Endothelial cell of umbilical vein (primary cell): ENCODE data around the gene CNTROB. TPM values are rescaled to one million over a fixed set of nuclear protein-coding genes. Genes with fewer than 3 reads are reported as not detected.
A peak's percentile ranks its signal among the peaks of the same experiment; 100 is the strongest.

Experiments
- BruUV-seq: library from RNA; stranded (reverse); fragments of 400-500 nt; replicated peaks from 2 replicates; lab custom pipeline; 2021; lab: Mats Ljungman, UMichigan
- CTCF ChIA-PET: fragments of 300-600, 350-600 bp; sonication (Branson Sonifier 250); formaldehyde crosslinking; loops from one replicate; lab custom pipeline; 2021; ENCODE audit warnings: antibody characterized with exemption, inconsistent platforms; lab: Charles Lee
- POLR2A ChIA-PET: fragments of 300-600, 350-600 bp; sonication (Branson Sonifier 250); formaldehyde crosslinking; loops from one replicate; lab custom pipeline; 2021; ENCODE audit warnings: antibody characterized with exemption, inconsistent platforms; lab: Charles Lee
- DNase-seq: peaks from one replicate; pipeline ENCODE4 v3.0.0-alpha.2; 2011; ENCODE audit warnings: low read depth, low spot score
- FAIRE-seq: peaks from 2 replicates; lab custom pipeline; 2011; peaks lifted over from hg19 to GRCh38; lab: Jason Lieb, UNC
- H2AFZ ChIP-seq: 2 replicates; pipeline ENCODE4 v1.6.0; 2012; ENCODE audit warnings: low read depth, low read length, control low read depth, inconsistent platforms
- H3K27ac ChIP-seq: 2 replicates; pipeline ENCODE4 v1.5.1; 2011; ENCODE audit warnings: low read depth, mild to moderate bottlenecking, control low read depth, low read length, moderate library complexity; ENCODE audit not compliant: insufficient read depth
- H3K27me3 ChIP-seq, 2 experiments: 2 replicates each; pipeline versions ENCODE4 v1.6.0 to v1.6.1; 2011; ENCODE audit warnings: low read length in 2 of 2, mixed read lengths in 1 of 2; ENCODE audit not compliant: control insufficient read depth in 2 of 2, insufficient read depth in 2 of 2
- H3K36me3 ChIP-seq, 2 experiments: 2 replicates in 1 of 2; 3 replicates in 1 of 2; pipeline ENCODE4 v1.5.1; 2011; ENCODE audit warnings: low read length in 2 of 2, mild to moderate bottlenecking in 1 of 2, moderate library complexity in 1 of 2; ENCODE audit not compliant: control insufficient read depth in 2 of 2, insufficient read depth in 2 of 2; ENCODE audit errors: extremely low read depth in 1 of 2
- H3K4me1 ChIP-seq: 3 replicates; pipeline ENCODE4 v1.5.1; 2011; ENCODE audit warnings: mild to moderate bottlenecking, low read length; ENCODE audit not compliant: control insufficient read depth, insufficient read depth; ENCODE audit errors: extremely low read depth
- H3K4me2 ChIP-seq: 2 replicates; pipeline ENCODE4 v1.6.1; 2011; ENCODE audit warnings: low read length, control low read depth, mixed read lengths; ENCODE audit not compliant: insufficient read depth
- H3K4me3 ChIP-seq, 3 experiments: fragments of 200-600 bp in 1 of 3; sonication (generic), shearing (Covaris generic) in 1 of 3; replicated peaks in 1 of 3; 2 replicates each; pipeline ENCODE4 v1.5.1; 2011 to 2016; ENCODE audit warnings: control low read depth in 3 of 3, low read length in 3 of 3, mild to moderate bottlenecking in 2 of 3, inconsistent platforms in 1 of 3, low read depth in 1 of 3, moderate library complexity in 1 of 3; ENCODE audit not compliant: insufficient read depth in 1 of 3
- H3K79me2 ChIP-seq: 2 replicates; pipeline ENCODE4 v1.6.0; 2012; ENCODE audit warnings: low read length, inconsistent platforms; ENCODE audit not compliant: control insufficient read depth, insufficient read depth
- H3K9ac ChIP-seq: replicated peaks from 2 replicates; pipeline ENCODE3; 2011; ENCODE audit warnings: low read length, control low read depth; ENCODE audit not compliant: insufficient read depth; ENCODE audit errors: extremely low read depth
- H3K9me1 ChIP-seq: replicated peaks from 3 replicates; pipeline ENCODE4 v1.6.0; 2011; ENCODE audit warnings: mild to moderate bottlenecking, low read length; ENCODE audit not compliant: control insufficient read depth, insufficient read depth; ENCODE audit errors: extremely low read depth
- H3K9me3 ChIP-seq: replicated peaks from 2 replicates; pipeline ENCODE4 v1.5.1; 2012; ENCODE audit warnings: low read length, inconsistent platforms; ENCODE audit not compliant: control insufficient read depth, insufficient read depth
- H4K20me1 ChIP-seq: replicated peaks from 2 replicates; pipeline ENCODE3; 2011; ENCODE audit warnings: mild to moderate bottlenecking, low read length; ENCODE audit not compliant: control insufficient read depth, insufficient read depth; ENCODE audit errors: extremely low read depth
- EZH2 ChIP-seq: IDR thresholded peaks from 2 replicates; pipeline ENCODE4 v1.6.1; 2012; ENCODE audit warnings: borderline replicate concordance, low read depth, mild to moderate bottlenecking, moderate library complexity, low read length, inconsistent platforms; ENCODE audit not compliant: severe bottlenecking
- FOS ChIP-seq: IDR thresholded peaks from 2 replicates; pipeline ENCODE4 v1.6.1; 2011; ENCODE audit warnings: mild to moderate bottlenecking, low read length, moderate library complexity, borderline replicate concordance; ENCODE audit not compliant: insufficient read depth
- GATA2 ChIP-seq: IDR thresholded peaks from 2 replicates; pipeline ENCODE4 v1.7.0; 2011; ENCODE audit warnings: low read depth, mild to moderate bottlenecking, moderate library complexity, mixed read lengths, low read length; ENCODE audit not compliant: insufficient read length, insufficient read depth
- JUN ChIP-seq: IDR thresholded peaks from 2 replicates; pipeline ENCODE4 v1.6.1; 2011; ENCODE audit warnings: borderline replicate concordance, low read depth; ENCODE audit not compliant: insufficient read length, insufficient read depth
- MYC ChIP-seq: IDR thresholded peaks from one replicate; pipeline ENCODE4 v1.6.1; 2011; ENCODE audit warnings: mild to moderate bottlenecking, low read depth, low read length
- POLR2A ChIP-seq: IDR thresholded peaks from 2 replicates; pipeline ENCODE4 v1.6.1; 2012; ENCODE audit warnings: low read depth, mild to moderate bottlenecking, control low read depth, low read length
- POLR2AphosphoS5 ChIP-seq: IDR thresholded peaks from 2 replicates; pipeline ENCODE4 v1.6.1; 2012; ENCODE audit warnings: low read depth, mild to moderate bottlenecking, control low read depth, low read length, moderate library complexity; ENCODE audit not compliant: insufficient read depth
- dilution Hi-C: fragments of 300-500 bp; cut with MboI; formaldehyde crosslinking; loops from one replicate; pipeline ENCODE4 v1.15.0; 2019; ENCODE audit warnings: low sequenced_read_pairs; ENCODE audit not compliant: extremely low pct_ligation_motif_present
- intact Hi-C: fragments of 100-400 bp; cut with micrococcal nuclease; formaldehyde crosslinking; loops from one replicate; pipeline ENCODE4 v1.10.0; 2022
- polyA plus RNA-seq, 4 experiments: library from polyadenylated mRNA; depleted of rRNA in 3 of 4; stranded (reverse) in 3 of 4; unstranded in 1 of 4; fragments of >200 nt; gene quantifications; 2 replicates each; pipeline versions ENCODE4 v1.2.1 to v1.2.3, GENCODE V29; 2011 to 2012; ENCODE audit warnings: missing spikeins in 1 of 4
- total RNA-seq: library from RNA; stranded (reverse); gene quantifications from 2 replicates; pipeline ENCODE4 v1.2.3, GENCODE V29; 2021
- TF ChIP-seq, protein P1 (sequence below), 2 donors: IDR thresholded peaks; 1 replicate in 1 of 2; 2 replicates in 1 of 2; pipeline ENCODE4 v1.5.1; 2011; ENCODE audit warnings: low read length in 2 of 2, mild to moderate bottlenecking in 2 of 2, moderate library complexity in 2 of 2, control low read depth in 1 of 2, inconsistent platforms in 1 of 2, low read depth in 1 of 2; ENCODE audit not compliant: insufficient read depth in 1 of 2; ENCODE audit errors: extremely low read depth in 1 of 2
- TF ChIP-seq, protein P2 (sequence below): IDR thresholded peaks from 2 replicates; pipeline ENCODE4 v1.6.1; 2011; ENCODE audit not compliant: insufficient read depth, insufficient read length

The CNTROB gene
- total and polyA plus RNA-seq, 2 donors (not counting 3 experiments of a cell fraction or from before 2014, with no cell fraction given) = 24.9 to 47.2 TPM

DNA sequence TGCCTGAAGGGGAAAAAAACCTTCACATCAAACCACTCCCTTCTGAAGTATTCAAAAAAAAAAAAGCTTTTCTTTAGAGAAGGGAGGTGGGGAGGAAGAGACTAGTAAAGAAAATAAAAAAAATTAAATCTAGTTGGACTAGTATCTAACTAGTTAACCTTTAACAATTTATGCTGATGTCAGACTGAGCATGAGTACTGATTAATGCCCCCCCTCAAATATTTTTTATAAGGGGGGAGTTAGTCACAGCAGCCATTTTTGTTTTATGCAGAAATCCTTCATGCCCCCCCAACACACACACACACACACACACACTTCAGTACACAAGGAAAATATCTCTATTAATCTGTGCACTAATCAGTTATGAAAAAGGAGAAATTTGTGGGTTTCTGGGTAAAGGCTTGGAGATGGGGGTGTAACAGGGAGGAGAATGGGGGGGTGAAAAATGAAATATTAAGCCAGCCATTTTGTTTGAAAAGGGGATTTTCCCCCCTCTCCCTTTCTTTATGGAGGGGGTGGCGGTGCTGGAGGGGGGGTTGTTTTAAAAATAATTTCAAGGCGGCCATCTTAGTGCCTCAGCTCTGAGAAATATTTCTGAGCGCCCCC is 48.1 kb upstream of the CNTROB start:
- FAIRE-seq = no peak
- intact Hi-C loops (no loop called here), dilution Hi-C loops (no loop called here)
- Histone ChIP-seq H3K27me3 (no peaks in the 10 kb centered on the region), H3K4me2 (peak overlapping the region; percentile 78), H3K36me3 (peaks cover 8 to 14% of the 10 kb centered on the region in 2 experiments), H4K20me1 (no peaks in the 10 kb centered on the region), H2AFZ (peak overlapping the region; percentile 50), H3K9me1 (no peaks in the 10 kb centered on the region), H3K4me3 (peak overlapping the region; percentile 41 to 67 (median 60)), H3K27ac (peak overlapping the region; percentile 58), H3K9me3 (no peaks in the 10 kb centered on the region), H3K4me1 (peaks cover 35% of the 10 kb centered on the region), H3K79me2 (peaks cover 21% of the 10 kb centered on the region), H3K9ac (peak overlapping the region; percentile 86)
- peak; percentile 58 for DNase-seq
- POLR2A ChIA-PET = no interaction called here
- no peak for TF ChIP-seq GATA2
- TF ChIP-seq POLR2A = no peak
- no peak for TF ChIP-seq FOS
- TF ChIP-seq, protein P1, sequence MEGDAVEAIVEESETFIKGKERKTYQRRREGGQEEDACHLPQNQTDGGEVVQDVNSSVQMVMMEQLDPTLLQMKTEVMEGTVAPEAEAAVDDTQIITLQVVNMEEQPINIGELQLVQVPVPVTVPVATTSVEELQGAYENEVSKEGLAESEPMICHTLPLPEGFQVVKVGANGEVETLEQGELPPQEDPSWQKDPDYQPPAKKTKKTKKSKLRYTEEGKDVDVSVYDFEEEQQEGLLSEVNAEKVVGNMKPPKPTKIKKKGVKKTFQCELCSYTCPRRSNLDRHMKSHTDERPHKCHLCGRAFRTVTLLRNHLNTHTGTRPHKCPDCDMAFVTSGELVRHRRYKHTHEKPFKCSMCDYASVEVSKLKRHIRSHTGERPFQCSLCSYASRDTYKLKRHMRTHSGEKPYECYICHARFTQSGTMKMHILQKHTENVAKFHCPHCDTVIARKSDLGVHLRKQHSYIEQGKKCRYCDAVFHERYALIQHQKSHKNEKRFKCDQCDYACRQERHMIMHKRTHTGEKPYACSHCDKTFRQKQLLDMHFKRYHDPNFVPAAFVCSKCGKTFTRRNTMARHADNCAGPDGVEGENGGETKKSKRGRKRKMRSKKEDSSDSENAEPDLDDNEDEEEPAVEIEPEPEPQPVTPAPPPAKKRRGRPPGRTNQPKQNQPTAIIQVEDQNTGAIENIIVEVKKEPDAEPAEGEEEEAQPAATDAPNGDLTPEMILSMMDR (IDR thresholded peaks at IDR 0.05; ENCODE audit: extremely low read depth in 1 of 2, insufficient read depth in 1 of 2, low read depth in 1 of 2, low read length in 2 of 2) = no peak
- TF ChIP-seq POLR2AphosphoS5 = no peak
- TF ChIP-seq MYC = no peak
- TF ChIP-seq, protein P2, sequence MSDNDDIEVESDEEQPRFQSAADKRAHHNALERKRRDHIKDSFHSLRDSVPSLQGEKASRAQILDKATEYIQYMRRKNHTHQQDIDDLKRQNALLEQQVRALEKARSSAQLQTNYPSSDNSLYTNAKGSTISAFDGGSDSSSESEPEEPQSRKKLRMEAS = no peak
- no peak for TF ChIP-seq EZH2
- no peak for TF ChIP-seq JUN
- CTCF ChIA-PET = interaction anchor here (1.0 to 1.4 kb wide), 2 partner anchors 14 to 48 kb away, joined by 3 to 6 read pairs; no protein-coding TSS in a partner anchor
- no TSS peak for BruUV-seq
